ENCODE results near the gene TMEM184C. TPM values are rescaled to one million over a fixed set of nuclear protein-coding genes. Genes with fewer than 3 reads are reported as not detected.

TMEM184C gene
- total RNA-seq, 1 experiment from 2014 or later, result 36.3 TPM

- no TSS peak for BruUV-seq (replicated peaks)
- H3K4me1 ChIP-seq (ENCODE audit: insufficient read depth, low read length, poor library complexity, severe bottlenecking), result no peaks in the 10 kb centered on the region
- intact Hi-C loops (cut with micrococcal nuclease; ENCODE audit: unreplicated experiment), result no loop called here
- no peaks in the 10 kb centered on the region for H3K9me3 ChIP-seq (ENCODE audit: low read depth, low read length, poor library complexity, severe bottlenecking)
- no peak for DNase-seq (ENCODE audit: low spot score)
- no peaks in the 10 kb centered on the region for H3K36me3 ChIP-seq (ENCODE audit: insufficient read depth, low read length, poor library complexity, severe bottlenecking)
- no peak overlapping the region for H3K4me3 ChIP-seq (ENCODE audit: low read depth, low read length, poor library complexity, severe bottlenecking)
- H3K27ac ChIP-seq (ENCODE audit: low read depth, low read length, poor library complexity, severe bottlenecking), result no peak overlapping the region
- H3K27me3 ChIP-seq (replicated peaks; ENCODE audit: insufficient read depth, low read depth, low read length, poor library complexity), result no peaks in the 10 kb centered on the region
- ChIA-PET CTCF (no interaction called here), POLR2A (ENCODE audit: low non-redundant PET) (no interaction called here)
- TF ChIP-seq CTCF (conservative IDR thresholded peaks at IDR 0.05; ENCODE audit: low read depth, low read length) (no peak), EZH2 (IDR thresholded peaks at IDR 0.05; ENCODE audit: borderline replicate concordance, low read depth, low read length, poor library complexity, severe bottlenecking) (no peak)
Measured at GRCh38 chr4:147689067-147689466, 71.9 kb downstream of the TMEM184C start.

GRCh38 chr4:147691820-147692219 lies 74.6 kb downstream of the TMEM184C start:
- ChIA-PET POLR2A (ENCODE audit: low non-redundant PET) (no interaction called here), CTCF (no interaction called here)
- Histone ChIP-seq H3K27ac (ENCODE audit: low read depth, low read length, poor library complexity, severe bottlenecking) (no peak overlapping the region), H3K9me3 (ENCODE audit: low read depth, low read length, poor library complexity, severe bottlenecking) (no peaks in the 10 kb centered on the region), H3K27me3 (replicated peaks; ENCODE audit: insufficient read depth, low read depth, low read length, poor library complexity) (no peaks in the 10 kb centered on the region), H3K4me3 (ENCODE audit: low read depth, low read length, poor library complexity, severe bottlenecking) (no peak overlapping the region), H3K36me3 (ENCODE audit: insufficient read depth, low read length, poor library complexity, severe bottlenecking) (no peaks in the 10 kb centered on the region), H3K4me1 (ENCODE audit: insufficient read depth, low read length, poor library complexity, severe bottlenecking) (no peaks in the 10 kb centered on the region)
- intact Hi-C loops (cut with micrococcal nuclease; ENCODE audit: unreplicated experiment), result no loop called here
- DNase-seq (ENCODE audit: low spot score), result no peak
- TF ChIP-seq CTCF (conservative IDR thresholded peaks at IDR 0.05; ENCODE audit: low read depth, low read length), result no peak
- no peak for TF ChIP-seq EZH2 (IDR thresholded peaks at IDR 0.05; ENCODE audit: borderline replicate concordance, low read depth, low read length, poor library complexity, severe bottlenecking)
- BruUV-seq (replicated peaks), result no TSS peak

DNA sequence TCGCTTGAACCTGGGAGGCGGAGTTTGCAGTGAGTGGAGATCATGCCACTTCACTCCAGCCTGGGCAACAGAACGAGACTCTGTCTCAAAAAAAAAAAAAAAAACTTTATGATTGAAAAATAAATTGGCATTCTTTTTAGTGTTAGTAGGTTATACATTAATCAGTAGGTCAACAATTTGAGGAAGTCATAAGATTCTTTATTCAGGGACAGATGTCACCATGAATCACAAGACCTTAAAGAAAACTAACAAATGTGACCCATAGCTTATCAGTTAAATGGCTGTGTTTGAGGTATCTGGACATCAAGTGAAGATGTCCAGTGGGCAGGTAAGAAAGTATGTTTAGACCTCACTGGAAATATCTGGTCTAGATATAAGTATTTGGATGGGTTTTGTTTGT lies 76.0 kb downstream of the TMEM184C start:
- H3K27ac ChIP-seq (ENCODE audit: low read depth, low read length, poor library complexity, severe bottlenecking), result no peak overlapping the region
- ChIA-PET POLR2A (ENCODE audit: low non-redundant PET) (no interaction called here), CTCF (no interaction called here)
- no peaks in the 10 kb centered on the region for H3K9me3 ChIP-seq (ENCODE audit: low read depth, low read length, poor library complexity, severe bottlenecking)
- BruUV-seq (replicated peaks), result no TSS peak
- DNase-seq (ENCODE audit: low spot score), result no peak
- H3K4me1 ChIP-seq (ENCODE audit: insufficient read depth, low read length, poor library complexity, severe bottlenecking), result no peaks in the 10 kb centered on the region
- no peaks in the 10 kb centered on the region for H3K27me3 ChIP-seq (replicated peaks; ENCODE audit: insufficient read depth, low read depth, low read length, poor library complexity)
- no peaks in the 10 kb centered on the region for H3K36me3 ChIP-seq (ENCODE audit: insufficient read depth, low read length, poor library complexity, severe bottlenecking)
- intact Hi-C loops (cut with micrococcal nuclease; ENCODE audit: unreplicated experiment), result no loop called here
- H3K4me3 ChIP-seq (ENCODE audit: low read depth, low read length, poor library complexity, severe bottlenecking), result no peak overlapping the region
- TF ChIP-seq EZH2 (IDR thresholded peaks at IDR 0.05; ENCODE audit: borderline replicate concordance, low read depth, low read length, poor library complexity, severe bottlenecking) (no peak), CTCF (conservative IDR thresholded peaks at IDR 0.05; ENCODE audit: low read depth, low read length) (no peak)
